SK-N-SH (cell line): ENCODE measurements around the gene PRR15L. TPM values are rescaled to one million over a fixed set of nuclear protein-coding genes. Genes with fewer than 3 reads are reported as not detected.

ENCODE experiments used
- CTCF ChIA-PET: fragments of 300-600, 350-600 bp; formaldehyde crosslinking; extraction: SDS; loops from one replicate; lab custom pipeline; 2021; lab: Yijun Ruan, JAX
- POLR2A ChIA-PET: fragments of 350-600 bp; sonication (Branson Sonifier 250); formaldehyde crosslinking; extraction: SDS; loops from one replicate; lab custom pipeline; 2020; ENCODE audit warnings: antibody characterized with exemption, inconsistent platforms; lab: Yijun Ruan, JAX
- DNase-seq: peaks from one replicate; pipeline ENCODE4 v3.0.0; 2012
- H2AFZ ChIP-seq: fragments of 200-600 bp; sonication (generic); 2 replicates; pipeline ENCODE4 v1.8.1; 2016; ENCODE audit warnings: antibody characterized with exemption, mild to moderate bottlenecking, low read depth
- H3F3A ChIP-seq: fragments of 200-600 bp; sonication (generic); replicated peaks from 2 replicates; pipeline ENCODE3; 2016; ENCODE audit warnings: antibody characterized with exemption, mild to moderate bottlenecking; ENCODE audit not compliant: insufficient read depth
- H3K27ac ChIP-seq, 2 experiments: fragments of 200-500 bp in 1 of 2; fragments of 200-600 bp in 1 of 2; sonication (Bioruptor generic) in 1 of 2; sonication (generic), shearing (Covaris generic) in 1 of 2; 2 replicates each; pipeline versions ENCODE4 v1.5.1 to v1.6.1; 2014 to 2016; ENCODE audit warnings: low read depth in 2 of 2, inconsistent platforms in 1 of 2, low read length in 1 of 2, mild to moderate bottlenecking in 1 of 2, mixed read lengths in 1 of 2
- H3K27me3 ChIP-seq: fragments of 200-600 bp; sonication (generic), shearing (Covaris generic); 2 replicates; pipeline ENCODE4 v1.6.1; 2016; ENCODE audit warnings: mixed run types; ENCODE audit not compliant: insufficient read depth
- H3K36me3 ChIP-seq, 2 experiments: fragments of 200-500 bp in 1 of 2; fragments of 200-600 bp in 1 of 2; sonication (Bioruptor generic) in 1 of 2; sonication (generic) in 1 of 2; replicated peaks in 1 of 2; 2 replicates each; pipeline versions ENCODE3 to v1.5.1; 2014 to 2016; ENCODE audit warnings: low read length in 1 of 2, mild to moderate bottlenecking in 1 of 2; ENCODE audit not compliant: insufficient read depth in 2 of 2, control insufficient read depth in 1 of 2
- H3K4me1 ChIP-seq, 2 experiments: fragments of 200-500 bp in 1 of 2; fragments of 200-600 bp in 1 of 2; sonication (Bioruptor generic) in 1 of 2; sonication (generic), shearing (Covaris generic) in 1 of 2; 2 replicates each; pipeline versions ENCODE4 v1.5.1 to v1.6.1; 2014 to 2016; ENCODE audit warnings: low read depth in 1 of 2, low read length in 1 of 2, mixed run types in 1 of 2; ENCODE audit not compliant: insufficient read depth in 2 of 2, control insufficient read depth in 1 of 2
- H3K4me2 ChIP-seq: fragments of 200-600 bp; sonication (generic), shearing (Covaris generic); 2 replicates; pipeline ENCODE4 v1.6.1; 2017; ENCODE audit warnings: mixed run types
- H3K4me3 ChIP-seq, 2 experiments: fragments of 200-500 bp in 1 of 2; fragments of 200-600 bp in 1 of 2; sonication (Bioruptor generic) in 1 of 2; sonication (generic), shearing (Covaris generic) in 1 of 2; 2 replicates each; pipeline versions ENCODE4 v1.5.1 to v1.8.1; 2014 to 2016; ENCODE audit warnings: low read depth in 2 of 2, inconsistent platforms in 1 of 2, low read length in 1 of 2, mild to moderate bottlenecking in 1 of 2, mixed read lengths in 1 of 2, moderate library complexity in 1 of 2
- H3K79me2 ChIP-seq: fragments of 200-600 bp; sonication (generic); 2 replicates; pipeline ENCODE4 v1.8.1; 2017; ENCODE audit warnings: mild to moderate bottlenecking; ENCODE audit not compliant: insufficient read depth
- H3K9ac ChIP-seq: fragments of 200-600 bp; sonication (generic); 2 replicates; pipeline ENCODE4 v1.6.1; 2017; ENCODE audit warnings: mixed run types
- H3K9me2 ChIP-seq: fragments of 200-600 bp; sonication (generic); 2 replicates; pipeline ENCODE4 v1.6.1; 2017; ENCODE audit warnings: mixed run types
- H3K9me3 ChIP-seq: fragments of 200-600 bp; sonication (generic); 2 replicates; pipeline ENCODE4 v1.6.1; 2017; ENCODE audit warnings: mixed run types, mild to moderate bottlenecking, moderate library complexity
- H4K20me1 ChIP-seq: fragments of 200-600 bp; sonication (generic); 2 replicates; pipeline ENCODE4 v1.6.1; 2017; ENCODE audit warnings: mild to moderate bottlenecking, mixed run types; ENCODE audit not compliant: insufficient read depth
- FOXJ3 ChIP-seq: sonication (generic); formaldehyde crosslinking; IDR thresholded peaks from 2 replicates; pipeline ENCODE4 v1.5.1; 2020; ENCODE audit warnings: mild to moderate bottlenecking, missing genetic modification reagents
- GABPA ChIP-seq: IDR thresholded peaks from 2 replicates; pipeline ENCODE4 v1.4.0; 2012; ENCODE audit warnings: low read depth, mild to moderate bottlenecking
- MEF2A ChIP-seq: IDR thresholded peaks from 2 replicates; pipeline ENCODE4 v1.4.0; 2012; ENCODE audit warnings: low read depth, borderline replicate concordance
- MXI1 ChIP-seq: IDR thresholded peaks from 2 replicates; pipeline ENCODE4 v1.6.1; 2012; ENCODE audit warnings: mild to moderate bottlenecking, low read depth, low read length, improper control_type of control experiment
- NFIC ChIP-seq: IDR thresholded peaks from 2 replicates; pipeline ENCODE4 v1.4.0; 2012; ENCODE audit warnings: borderline replicate concordance
- NRF1 ChIP-seq: IDR thresholded peaks from 2 replicates; pipeline ENCODE4 v1.6.1; 2012; ENCODE audit warnings: low read depth, mild to moderate bottlenecking, low read length
- RAD21 ChIP-seq: IDR thresholded peaks from 2 replicates; pipeline ENCODE4 v1.6.1; 2012; ENCODE audit warnings: mild to moderate bottlenecking, low read length
- RFX5 ChIP-seq: IDR thresholded peaks from 2 replicates; pipeline ENCODE4 v1.6.1; 2012; ENCODE audit warnings: mild to moderate bottlenecking, improper control_type of control experiment, low read length
- SIN3A ChIP-seq: IDR thresholded peaks from 2 replicates; pipeline ENCODE4 v1.6.1; 2012; ENCODE audit warnings: low read depth, mild to moderate bottlenecking, low read length, moderate library complexity, borderline replicate concordance
- SMC3 ChIP-seq: IDR thresholded peaks from 2 replicates; pipeline ENCODE4 v1.6.1; 2012; ENCODE audit warnings: low read depth, low read length, improper control_type of control experiment
- TEAD4 ChIP-seq: IDR thresholded peaks from 2 replicates; pipeline ENCODE4 v1.4.0; 2012; ENCODE audit warnings: mild to moderate bottlenecking, borderline replicate concordance; ENCODE audit not compliant: insufficient read depth
- USF1 ChIP-seq: IDR thresholded peaks from 2 replicates; pipeline ENCODE4 v1.4.0; 2012; ENCODE audit warnings: low read depth, borderline replicate concordance
- WGBS: methylation state at CpG from one replicate; pipeline ENCODE4 v1.1.6; 2017; ENCODE audit warnings: low lambda C conversion rate; 5-methylcytosine and 5-hydroxymethylcytosine counted together
- polyA plus RNA-seq, 3 experiments: library from polyadenylated mRNA; depleted of rRNA; stranded (reverse); fragments of >200 nt; gene quantifications; 2 replicates each; pipeline ENCODE4 v1.2.3, GENCODE V29; 2012
- TF ChIP-seq, protein P1 (sequence below): IDR thresholded peaks from 2 replicates; pipeline ENCODE4 v1.6.1; 2012; ENCODE audit warnings: mild to moderate bottlenecking, low read depth, low read length, moderate library complexity
- TF ChIP-seq, protein P2 (sequence below): fragments of 200-600 bp; sonication (generic); IDR thresholded peaks from 2 replicates; pipeline ENCODE4 v1.6.1; 2017; ENCODE audit warnings: antibody characterized with exemption, mild to moderate bottlenecking, moderate library complexity
- TF ChIP-seq, protein P3 (sequence below): IDR thresholded peaks from 2 replicates; pipeline ENCODE4; 2012
- TF ChIP-seq, protein P4 (sequence below): fragments of 150-350 bp; IDR thresholded peaks from 2 replicates; pipeline ENCODE4 v1.6.1; 2017; ENCODE audit warnings: antibody characterized with exemption, low read length, low read depth, borderline replicate concordance

PRR15L gene
- polyA plus RNA-seq, 1 of the 3 experiments (the other 2 are of a cell fraction), result not detected

- TF ChIP-seq, protein P1, sequence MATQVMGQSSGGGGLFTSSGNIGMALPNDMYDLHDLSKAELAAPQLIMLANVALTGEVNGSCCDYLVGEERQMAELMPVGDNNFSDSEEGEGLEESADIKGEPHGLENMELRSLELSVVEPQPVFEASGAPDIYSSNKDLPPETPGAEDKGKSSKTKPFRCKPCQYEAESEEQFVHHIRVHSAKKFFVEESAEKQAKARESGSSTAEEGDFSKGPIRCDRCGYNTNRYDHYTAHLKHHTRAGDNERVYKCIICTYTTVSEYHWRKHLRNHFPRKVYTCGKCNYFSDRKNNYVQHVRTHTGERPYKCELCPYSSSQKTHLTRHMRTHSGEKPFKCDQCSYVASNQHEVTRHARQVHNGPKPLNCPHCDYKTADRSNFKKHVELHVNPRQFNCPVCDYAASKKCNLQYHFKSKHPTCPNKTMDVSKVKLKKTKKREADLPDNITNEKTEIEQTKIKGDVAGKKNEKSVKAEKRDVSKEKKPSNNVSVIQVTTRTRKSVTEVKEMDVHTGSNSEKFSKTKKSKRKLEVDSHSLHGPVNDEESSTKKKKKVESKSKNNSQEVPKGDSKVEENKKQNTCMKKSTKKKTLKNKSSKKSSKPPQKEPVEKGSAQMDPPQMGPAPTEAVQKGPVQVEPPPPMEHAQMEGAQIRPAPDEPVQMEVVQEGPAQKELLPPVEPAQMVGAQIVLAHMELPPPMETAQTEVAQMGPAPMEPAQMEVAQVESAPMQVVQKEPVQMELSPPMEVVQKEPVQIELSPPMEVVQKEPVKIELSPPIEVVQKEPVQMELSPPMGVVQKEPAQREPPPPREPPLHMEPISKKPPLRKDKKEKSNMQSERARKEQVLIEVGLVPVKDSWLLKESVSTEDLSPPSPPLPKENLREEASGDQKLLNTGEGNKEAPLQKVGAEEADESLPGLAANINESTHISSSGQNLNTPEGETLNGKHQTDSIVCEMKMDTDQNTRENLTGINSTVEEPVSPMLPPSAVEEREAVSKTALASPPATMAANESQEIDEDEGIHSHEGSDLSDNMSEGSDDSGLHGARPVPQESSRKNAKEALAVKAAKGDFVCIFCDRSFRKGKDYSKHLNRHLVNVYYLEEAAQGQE, result no peak
- TF ChIP-seq NFIC, result peak; percentile 35; the same call in 1 of the 2 replicates
- TF ChIP-seq USF1, result no peak
- peak; percentile 91 for TF ChIP-seq RAD21
- no peak for TF ChIP-seq FOXJ3 (CRISPR knock-in tag)
- no peak; the same call in 1 of the 2 replicates for TF ChIP-seq MXI1
- TF ChIP-seq, protein P2, sequence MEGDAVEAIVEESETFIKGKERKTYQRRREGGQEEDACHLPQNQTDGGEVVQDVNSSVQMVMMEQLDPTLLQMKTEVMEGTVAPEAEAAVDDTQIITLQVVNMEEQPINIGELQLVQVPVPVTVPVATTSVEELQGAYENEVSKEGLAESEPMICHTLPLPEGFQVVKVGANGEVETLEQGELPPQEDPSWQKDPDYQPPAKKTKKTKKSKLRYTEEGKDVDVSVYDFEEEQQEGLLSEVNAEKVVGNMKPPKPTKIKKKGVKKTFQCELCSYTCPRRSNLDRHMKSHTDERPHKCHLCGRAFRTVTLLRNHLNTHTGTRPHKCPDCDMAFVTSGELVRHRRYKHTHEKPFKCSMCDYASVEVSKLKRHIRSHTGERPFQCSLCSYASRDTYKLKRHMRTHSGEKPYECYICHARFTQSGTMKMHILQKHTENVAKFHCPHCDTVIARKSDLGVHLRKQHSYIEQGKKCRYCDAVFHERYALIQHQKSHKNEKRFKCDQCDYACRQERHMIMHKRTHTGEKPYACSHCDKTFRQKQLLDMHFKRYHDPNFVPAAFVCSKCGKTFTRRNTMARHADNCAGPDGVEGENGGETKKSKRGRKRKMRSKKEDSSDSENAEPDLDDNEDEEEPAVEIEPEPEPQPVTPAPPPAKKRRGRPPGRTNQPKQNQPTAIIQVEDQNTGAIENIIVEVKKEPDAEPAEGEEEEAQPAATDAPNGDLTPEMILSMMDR, result peak; percentile 100
- TF ChIP-seq RFX5, result no peak
- no peak for TF ChIP-seq MEF2A
Observed at GRCh38 chr17:47949197-47949759, 8.4 kb downstream of the PRR15L start (continued).

DNA sequence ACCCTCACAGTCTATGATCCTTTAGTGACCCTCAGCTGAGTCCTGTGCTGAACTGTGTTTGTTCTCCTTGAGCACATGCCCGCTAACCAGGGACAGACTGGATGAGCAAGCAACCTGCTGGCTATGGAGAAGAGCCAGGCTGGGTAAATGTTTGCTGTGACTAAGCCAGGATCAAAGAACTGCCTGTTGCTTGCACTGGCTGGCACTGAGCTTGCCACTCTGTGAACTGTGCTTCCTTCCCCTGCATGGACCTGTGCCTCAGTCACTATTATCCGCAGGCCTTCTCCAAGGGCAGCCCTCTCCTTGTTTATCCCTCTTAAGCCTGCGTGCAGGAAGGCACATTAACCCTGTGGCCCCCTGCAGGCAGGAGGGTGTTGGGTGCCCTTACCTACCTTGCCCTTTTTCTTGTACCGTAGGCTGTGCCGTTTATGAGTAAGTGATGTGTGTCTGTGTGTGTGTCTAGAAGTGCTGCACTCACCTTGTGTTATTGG, 8.9 kb downstream of the PRR15L start:
- Histone ChIP-seq H3K4me1 (peaks cover 4 to 11% of the 10 kb centered on the region in 2 experiments; a peak in 3 of 4 replicates), H3K9ac (no peak overlapping the region), H3K9me3 (no peaks in the 10 kb centered on the region), H3K27ac (peak overlapping the region in 1 of 2 experiments; percentile 2; a peak in 2 of 4 replicates), H3K9me2 (no peaks in the 10 kb centered on the region), H4K20me1 (no peaks in the 10 kb centered on the region), H3K4me2 (peak overlapping the region; percentile 74; the same call in 1 of the 2 replicates), H3K4me3 (no peak overlapping the region), H3K79me2 (no peaks in the 10 kb centered on the region), H3K36me3 (peaks cover 3 to 34% of the 10 kb centered on the region in 2 experiments), H3F3A (peaks cover 9% of the 10 kb centered on the region), H2AFZ (0 out of 2 replicates have a peak overlapping the region, but pooled peaks have one; percentile 92), H3K27me3 (no peaks in the 10 kb centered on the region)
- no peak for DNase-seq
- ChIA-PET CTCF (interaction anchor here (0.7 to 41.6 kb wide), 38 partner anchors 8 to 1395 kb away, joined by 3 to 1216 read pairs (median 4); partner anchors contain the start of genes CDK5RAP3, NFE2L1, PNPO and PRR15L), POLR2A (interaction anchor here (1.2 to 2.1 kb wide), 2 partner anchors 22 to 108 kb away, joined by 3 to 11 read pairs; partner anchors contain the start of genes CDK5RAP3 and SCRN2)
- WGBS, result 30% methylated on average over 5 of the region's 5 CpGs
- TF ChIP-seq RAD21 (no peak), NFIC (no peak), RFX5 (no peak), TEAD4 (no peak), GABPA (no peak), MXI1 (no peak), FOXJ3 (CRISPR knock-in tag) (no peak), SMC3 (no peak), SIN3A (no peak), NRF1 (no peak)
- TF ChIP-seq, protein P3, sequence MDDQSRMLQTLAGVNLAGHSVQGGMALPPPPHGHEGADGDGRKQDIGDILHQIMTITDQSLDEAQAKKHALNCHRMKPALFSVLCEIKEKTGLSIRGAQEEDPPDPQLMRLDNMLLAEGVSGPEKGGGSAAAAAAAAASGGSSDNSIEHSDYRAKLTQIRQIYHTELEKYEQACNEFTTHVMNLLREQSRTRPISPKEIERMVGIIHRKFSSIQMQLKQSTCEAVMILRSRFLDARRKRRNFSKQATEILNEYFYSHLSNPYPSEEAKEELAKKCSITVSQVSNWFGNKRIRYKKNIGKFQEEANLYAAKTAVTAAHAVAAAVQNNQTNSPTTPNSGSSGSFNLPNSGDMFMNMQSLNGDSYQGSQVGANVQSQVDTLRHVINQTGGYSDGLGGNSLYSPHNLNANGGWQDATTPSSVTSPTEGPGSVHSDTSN, result no peak
- TF ChIP-seq, protein P4, sequence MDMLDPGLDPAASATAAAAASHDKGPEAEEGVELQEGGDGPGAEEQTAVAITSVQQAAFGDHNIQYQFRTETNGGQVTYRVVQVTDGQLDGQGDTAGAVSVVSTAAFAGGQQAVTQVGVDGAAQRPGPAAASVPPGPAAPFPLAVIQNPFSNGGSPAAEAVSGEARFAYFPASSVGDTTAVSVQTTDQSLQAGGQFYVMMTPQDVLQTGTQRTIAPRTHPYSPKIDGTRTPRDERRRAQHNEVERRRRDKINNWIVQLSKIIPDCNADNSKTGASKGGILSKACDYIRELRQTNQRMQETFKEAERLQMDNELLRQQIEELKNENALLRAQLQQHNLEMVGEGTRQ, result no peak
- TF ChIP-seq, protein P1, result no peak
